ENCODE measurements around the gene NRL.

The NRL gene

GRCh38 chr14:24136684-24137528 is 22.2 kb upstream of the NRL start:
- Histone ChIP-seq H3K36me3 (peaks cover 28% of the 10 kb centered on the region), H3K27ac (peak overlapping the region; percentile 96), H3K4me3 (peak overlapping the region; percentile 100), H3K27me3 (no peaks in the 10 kb centered on the region), H3K9me3 (no peaks in the 10 kb centered on the region), H4K20me1 (peaks cover 47% of the 10 kb centered on the region), H3K4me2 (peak overlapping the region; percentile 96), H3K4me1 (peaks cover 55% of the 10 kb centered on the region), H3K9ac (peak overlapping the region; percentile 96)
- TF ChIP-seq Cebpa-rat (IDR thresholded peaks at IDR 0.05) = no peak

GRCh38 chr14:24135834-24136683 is 21.3 kb upstream of the NRL start, which contains the start of gene PSME1:
TSS of gene PSME1 (plus strand) at chr14:24136194. CDS start at chr14:24136263, 69 bp downstream.
- Histone ChIP-seq H3K27me3 (no peaks in the 10 kb centered on the region), H3K36me3 (peaks cover 28% of the 10 kb centered on the region), H3K4me3 (peak within 1 kb of the TSS; percentile 100), H3K4me2 (peak within 1 kb of the TSS; percentile 96), H4K20me1 (peaks cover 47% of the 10 kb centered on the region), H3K27ac (peak within 1 kb of the TSS; percentile 96), H3K9ac (peak within 1 kb of the TSS; percentile 96), H3K4me1 (peaks cover 55% of the 10 kb centered on the region), H3K9me3 (no peaks in the 10 kb centered on the region)
- no peak for TF ChIP-seq Cebpa-rat (IDR thresholded peaks at IDR 0.05)

- peaks cover 28% of the 10 kb centered on the region for H3K36me3 ChIP-seq
- peak overlapping the region; percentile 96 for H3K9ac ChIP-seq
- H3K9me3 ChIP-seq = no peaks in the 10 kb centered on the region
- TF ChIP-seq Cebpa-rat (IDR thresholded peaks at IDR 0.05) = no peak
- H4K20me1 ChIP-seq = peaks cover 44% of the 10 kb centered on the region
- no peaks in the 10 kb centered on the region for H3K27me3 ChIP-seq
- H3K4me1 ChIP-seq = peaks cover 60% of the 10 kb centered on the region
- peak overlapping the region; percentile 88 for H3K4me2 ChIP-seq
- peak overlapping the region; percentile 100 for H3K4me3 ChIP-seq
- H3K27ac ChIP-seq = peak overlapping the region; percentile 96
These were observed 20.8 kb upstream of the NRL start for GRCh38 chr14:24135584-24135833.

- no peak overlapping the region for H3K4me2 ChIP-seq
- peaks cover 26% of the 10 kb centered on the region for H4K20me1 ChIP-seq
- no peaks in the 10 kb centered on the region for H3K9me3 ChIP-seq
- no peaks in the 10 kb centered on the region for H3K27me3 ChIP-seq
- no peak overlapping the region for H3K9ac ChIP-seq
- H3K4me3 ChIP-seq = no peak overlapping the region
- H3K27ac ChIP-seq = no peak overlapping the region
- TF ChIP-seq Cebpa-rat (IDR thresholded peaks at IDR 0.05) = no peak
- peaks cover 18% of the 10 kb centered on the region for H3K36me3 ChIP-seq
- H3K4me1 ChIP-seq = peaks cover 47% of the 10 kb centered on the region
These were observed 19.0 kb upstream of the NRL start for GRCh38 chr14:24133735-24134134.

- no peak overlapping the region for H3K27ac ChIP-seq
- H3K9ac ChIP-seq = no peak overlapping the region
- H3K27me3 ChIP-seq = no peaks in the 10 kb centered on the region
- H3K4me1 ChIP-seq = peaks cover 44% of the 10 kb centered on the region
- no peak for TF ChIP-seq Cebpa-rat (IDR thresholded peaks at IDR 0.05)
- H3K4me2 ChIP-seq = no peak overlapping the region
- H3K9me3 ChIP-seq = no peaks in the 10 kb centered on the region
- no peak overlapping the region for H3K4me3 ChIP-seq
- peaks cover 10% of the 10 kb centered on the region for H3K36me3 ChIP-seq
- H4K20me1 ChIP-seq = peaks cover 18% of the 10 kb centered on the region
These were observed 18.2 kb upstream of the NRL start for GRCh38 chr14:24132976-24133375.

- TF ChIP-seq Cebpa-rat (IDR thresholded peaks at IDR 0.05) = no peak
- H3K9me3 ChIP-seq = no peaks in the 10 kb centered on the region
These were observed 17.4 kb upstream of the NRL start for GRCh38 chr14:24132061-24132685.

GRCh38 chr14:24131549-24131966 is 16.8 kb upstream of the NRL start:
- no peaks in the 10 kb centered on the region; the same call in 1 of the 2 replicates for H3K36me3 ChIP-seq
- no peak overlapping the region for H3K27ac ChIP-seq
- H3K4me1 ChIP-seq = peaks cover 44% of the 10 kb centered on the region
- H4K20me1 ChIP-seq = peaks cover 4% of the 10 kb centered on the region; the same call in 1 of the 2 replicates
- H3K9me3 ChIP-seq = no peaks in the 10 kb centered on the region
- H3K4me3 ChIP-seq = no peak overlapping the region
- no peaks in the 10 kb centered on the region for H3K27me3 ChIP-seq
- H3K4me2 ChIP-seq = no peak overlapping the region
- no peak for TF ChIP-seq Cebpa-rat (IDR thresholded peaks at IDR 0.05)
- H3K9ac ChIP-seq = no peak overlapping the region

More at GRCh38 chr14:24132061-24132685, 17.4 kb upstream of the NRL start:
- H3K4me1 ChIP-seq = peaks cover 44% of the 10 kb centered on the region
- no peak overlapping the region for H3K4me2 ChIP-seq
- H3K27me3 ChIP-seq = no peaks in the 10 kb centered on the region
- H3K4me3 ChIP-seq = no peak overlapping the region
- peaks cover 10% of the 10 kb centered on the region for H4K20me1 ChIP-seq
- H3K9ac ChIP-seq = 0 out of 2 replicates have a peak overlapping the region, but pooled peaks have one; percentile 15
- H3K27ac ChIP-seq = no peak overlapping the region
- peaks cover 2% of the 10 kb centered on the region for H3K36me3 ChIP-seq

GRCh38 chr14:24130717-24131548 is 16.2 kb upstream of the NRL start:
- Histone ChIP-seq H3K4me2 (peak overlapping the region; percentile 40), H4K20me1 (no peaks in the 10 kb centered on the region), H3K27me3 (no peaks in the 10 kb centered on the region), H3K36me3 (no peaks in the 10 kb centered on the region; the same call in 1 of the 2 replicates), H3K4me1 (peaks cover 50% of the 10 kb centered on the region), H3K27ac (no peak overlapping the region), H3K9me3 (no peaks in the 10 kb centered on the region), H3K9ac (0 out of 2 replicates have a peak overlapping the region, but pooled peaks have one; percentile 6), H3K4me3 (no peak overlapping the region)
- TF ChIP-seq Cebpa-rat (IDR thresholded peaks at IDR 0.05) = no peak

- no peak for TF ChIP-seq Cebpa-rat (IDR thresholded peaks at IDR 0.05)
These were observed 15.6 kb upstream of the NRL start, which contains the start of gene FITM1 for GRCh38 chr14:24130380-24130716. TSS of gene FITM1 (plus strand) at chr14:24130659. CDS start at chr14:24131564, 905 bp downstream.

More at GRCh38 chr14:24130380-24130716, 15.6 kb upstream of the NRL start, which contains the start of gene FITM1:
- Histone ChIP-seq H3K9me3 (no peaks in the 10 kb centered on the region), H3K27me3 (no peaks in the 10 kb centered on the region), H4K20me1 (no peaks in the 10 kb centered on the region), H3K4me3 (no peak within 1 kb of the TSS), H3K27ac (no peak within 1 kb of the TSS), H3K9ac (0 out of 2 replicates have a peak within 1 kb of the TSS, but pooled peaks have one; percentile 6), H3K4me2 (peak within 1 kb of the TSS; percentile 40), H3K4me1 (peaks cover 52% of the 10 kb centered on the region), H3K36me3 (no peaks in the 10 kb centered on the region; the same call in 1 of the 2 replicates)

Measured in BLaER1 (cell line).